ENCODE measurements around the gene EEF1AKMT1.

- no peak for TF ChIP-seq POLR2A (IDR thresholded peaks at IDR 0.05)
- no peak for TF ChIP-seq EP300 (IDR thresholded peaks at IDR 0.05; ENCODE audit: low read depth)
- TF ChIP-seq, protein P1, sequence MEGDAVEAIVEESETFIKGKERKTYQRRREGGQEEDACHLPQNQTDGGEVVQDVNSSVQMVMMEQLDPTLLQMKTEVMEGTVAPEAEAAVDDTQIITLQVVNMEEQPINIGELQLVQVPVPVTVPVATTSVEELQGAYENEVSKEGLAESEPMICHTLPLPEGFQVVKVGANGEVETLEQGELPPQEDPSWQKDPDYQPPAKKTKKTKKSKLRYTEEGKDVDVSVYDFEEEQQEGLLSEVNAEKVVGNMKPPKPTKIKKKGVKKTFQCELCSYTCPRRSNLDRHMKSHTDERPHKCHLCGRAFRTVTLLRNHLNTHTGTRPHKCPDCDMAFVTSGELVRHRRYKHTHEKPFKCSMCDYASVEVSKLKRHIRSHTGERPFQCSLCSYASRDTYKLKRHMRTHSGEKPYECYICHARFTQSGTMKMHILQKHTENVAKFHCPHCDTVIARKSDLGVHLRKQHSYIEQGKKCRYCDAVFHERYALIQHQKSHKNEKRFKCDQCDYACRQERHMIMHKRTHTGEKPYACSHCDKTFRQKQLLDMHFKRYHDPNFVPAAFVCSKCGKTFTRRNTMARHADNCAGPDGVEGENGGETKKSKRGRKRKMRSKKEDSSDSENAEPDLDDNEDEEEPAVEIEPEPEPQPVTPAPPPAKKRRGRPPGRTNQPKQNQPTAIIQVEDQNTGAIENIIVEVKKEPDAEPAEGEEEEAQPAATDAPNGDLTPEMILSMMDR (IDR thresholded peaks at IDR 0.05), result no peak
- no peak for TF ChIP-seq POLR2AphosphoS5 (IDR thresholded peaks at IDR 0.05)
Measured at GRCh38 chr13:20714563-20715329, 59.0 kb downstream of the EEF1AKMT1 start.

All from transverse colon (tissue), 4 donors.